A549 (cell line): ENCODE results near the gene PRTFDC1. TPM values are rescaled to one million over a fixed set of nuclear protein-coding genes. Genes with fewer than 3 reads are reported as not detected.

Source experiments
- ATAC-seq, 2 experiments: fragments of 200-7000 bp in 1 of 2; fragments of >200 bp in 1 of 2; cut with Nextera tagmentation in 1 of 2; cut with Tn5 transposase in 1 of 2; 3 replicates each; pipeline versions ENCODE4 v1.8.0 to v1.9.1; 2018 to 2020; ENCODE audit warnings: mild to moderate bottlenecking in 1 of 2, moderate library complexity in 1 of 2
- CTCF ChIA-PET: fragments of 300-600 bp; sonication (Branson Sonifier 250); formaldehyde crosslinking; extraction: SDS; loops from one replicate; lab custom pipeline; 2021; ENCODE audit warnings: antibody characterized with exemption, inconsistent platforms; lab: Yijun Ruan, JAX
- POLR2A ChIA-PET: fragments of 350-600 bp; formaldehyde crosslinking; extraction: SDS; loops from one replicate; lab custom pipeline; 2021; ENCODE audit warnings: antibody characterized with exemption, inconsistent platforms; lab: Yijun Ruan, JAX
- DNase-seq, 2 experiments: peaks; one replicate each; pipeline versions ENCODE4 v3.0.0 to v3.0.0-alpha.2; 2011 to 2016; ENCODE audit warnings: low read depth in 1 of 2, low spot score in 1 of 2
- FAIRE-seq: peaks from 2 replicates; lab custom pipeline; 2011; peaks lifted over from hg19 to GRCh38; lab: Jason Lieb, UNC
- H3K27ac ChIP-seq, 2 experiments: fragments of >200 bp; sonication (Bioruptor Twin); formaldehyde crosslinking; 3 replicates each; pipeline ENCODE4 v1.5.1; 2016 to 2017
- H3K4me1 ChIP-seq: fragments of >200 bp; sonication (Bioruptor Twin); formaldehyde crosslinking; 3 replicates; pipeline ENCODE4 v1.6.1; 2016
- H3K4me2 ChIP-seq: fragments of >200 bp; sonication (Bioruptor Twin); formaldehyde crosslinking; 3 replicates; pipeline ENCODE4 v1.6.1; 2016
- H3K4me3 ChIP-seq: fragments of >200 bp; sonication (Bioruptor Twin); formaldehyde crosslinking; 3 replicates; pipeline ENCODE4 v1.5.1; 2016
- H3K9me3 ChIP-seq: fragments of >200 bp; sonication (Bioruptor Twin); formaldehyde crosslinking; 3 replicates; pipeline ENCODE4 v1.6.1; 2016
- ATOH8 ChIP-seq: fragments of 250-450 bp; sonication (Bioruptor Pico); IDR thresholded peaks from 2 replicates; pipeline ENCODE4 v1.5.0; 2020; ENCODE audit warnings: low read depth, mild to moderate bottlenecking, moderate library complexity
- BCL3 ChIP-seq: fragments of >200 bp; sonication (Bioruptor Twin); formaldehyde crosslinking; IDR thresholded peaks from 3 replicates; pipeline ENCODE4 v1.6.1; 2016
- BHLHE40 ChIP-seq: IDR thresholded peaks from 2 replicates; pipeline ENCODE4 v1.6.1; 2012; ENCODE audit warnings: low read depth, low read length, inconsistent platforms
- CBX2 ChIP-seq: fragments of 200-600 bp; sonication (generic); IDR thresholded peaks from 2 replicates; pipeline ENCODE4 v1.6.1; 2016; ENCODE audit warnings: low read depth, mild to moderate bottlenecking, borderline replicate concordance
- CEBPB ChIP-seq, 2 experiments: fragments of >200 bp in 1 of 2; sonication (Bioruptor Twin) in 1 of 2; formaldehyde crosslinking in 1 of 2; IDR thresholded peaks; 2 replicates each; pipeline ENCODE4 v1.6.1; 2012 to 2016
- CHD4 ChIP-seq: fragments of 200-600 bp; sonication (generic); IDR thresholded peaks from 2 replicates; pipeline ENCODE4 v1.6.1; 2016; ENCODE audit warnings: antibody characterized with exemption, mild to moderate bottlenecking, borderline replicate concordance
- FOSB ChIP-seq: fragments of 250-450 bp; sonication (Bioruptor Pico); IDR thresholded peaks from 2 replicates; pipeline ENCODE4 v1.5.0; 2020; ENCODE audit warnings: mild to moderate bottlenecking, moderate library complexity
- FOXS1 ChIP-seq: fragments of 250-450 bp; sonication (Bioruptor Pico); IDR thresholded peaks from 2 replicates; pipeline ENCODE4 v1.5.0; 2020; ENCODE audit warnings: mild to moderate bottlenecking, moderate library complexity
- GATA3 ChIP-seq: IDR thresholded peaks from 2 replicates; pipeline ENCODE4 v1.6.1; 2012; ENCODE audit warnings: borderline replicate concordance
- HDAC2 ChIP-seq: fragments of 200-600 bp; sonication (generic); IDR thresholded peaks from 2 replicates; pipeline ENCODE4 v1.6.1; 2016
- HMGXB4 ChIP-seq: fragments of 250-450 bp; sonication (Bioruptor Pico); IDR thresholded peaks from 2 replicates; pipeline ENCODE4 v1.5.0; 2021; ENCODE audit warnings: mild to moderate bottlenecking, moderate library complexity, borderline replicate concordance
- JUN ChIP-seq, 2 experiments: fragments of >200 bp; sonication (Bioruptor Twin); formaldehyde crosslinking; IDR thresholded peaks; 2 replicates in 1 of 2; 3 replicates in 1 of 2; pipeline ENCODE4 v1.6.1; 2016 to 2017
- JUNB ChIP-seq: fragments of >200 bp; sonication (Bioruptor Twin); formaldehyde crosslinking; IDR thresholded peaks from 2 replicates; pipeline ENCODE4 v1.6.1; 2016
- KDM5A ChIP-seq: fragments of 200-600 bp; sonication (generic); IDR thresholded peaks from 2 replicates; pipeline ENCODE4 v1.6.1; 2016; ENCODE audit warnings: antibody characterized with exemption, mild to moderate bottlenecking
- MAFK ChIP-seq: fragments of 450-650 bp; IDR thresholded peaks from 2 replicates; pipeline ENCODE4 v1.6.1; 2014; ENCODE audit not compliant: partially characterized antibody
- MAZ ChIP-seq: fragments of 150-350 bp; IDR thresholded peaks from 2 replicates; pipeline ENCODE4 v1.6.1; 2014; ENCODE audit warnings: antibody characterized with exemption, low read depth, low read length, borderline replicate concordance
- MYC ChIP-seq: IDR thresholded peaks from 2 replicates; pipeline ENCODE4 v1.6.1; 2012; ENCODE audit warnings: mild to moderate bottlenecking, inconsistent platforms, low read length, improper control_type of control experiment, borderline replicate concordance
- NFE2L2 ChIP-seq: fragments of 150-350 bp; conservative IDR thresholded peaks from 2 replicates; pipeline ENCODE4 v1.6.1; 2014; ENCODE audit warnings: low read length
- NPAS2 ChIP-seq: fragments of 250-450 bp; sonication (Bioruptor Pico); IDR thresholded peaks from 2 replicates; pipeline ENCODE4 v1.8.0; 2022; ENCODE audit warnings: mild to moderate bottlenecking, moderate library complexity, borderline replicate concordance
- PBX3 ChIP-seq: IDR thresholded peaks from 2 replicates; pipeline ENCODE4 v1.6.1; 2012
- POLR2A ChIP-seq: IDR thresholded peaks from 2 replicates; pipeline ENCODE4 v1.6.1; 2012; ENCODE audit warnings: mild to moderate bottlenecking, low read length
- POLR2AphosphoS2 ChIP-seq: conservative IDR thresholded peaks from 2 replicates; pipeline ENCODE4 v1.6.1; 2012; ENCODE audit warnings: low read length, improper control_type of control experiment, inconsistent platforms
- RAD21 ChIP-seq, 2 experiments: fragments of >200 bp in 1 of 2; sonication (Bioruptor Twin) in 1 of 2; formaldehyde crosslinking in 1 of 2; IDR thresholded peaks in 1 of 2; conservative IDR thresholded peaks in 1 of 2; 2 replicates in 1 of 2; 3 replicates in 1 of 2; pipeline ENCODE4 v1.6.1; 2012 to 2018; ENCODE audit warnings: inconsistent platforms in 1 of 2
- RCOR1 ChIP-seq: fragments of 150-350 bp; IDR thresholded peaks from 2 replicates; pipeline ENCODE4 v1.6.1; 2014; ENCODE audit warnings: antibody characterized with exemption, low read length, low read depth
- REST ChIP-seq: fragments of 200-600 bp; sonication (generic); IDR thresholded peaks from 2 replicates; pipeline ENCODE4 v1.6.1; 2016; ENCODE audit warnings: antibody characterized with exemption, mild to moderate bottlenecking, moderate library complexity
- SMC3 ChIP-seq: fragments of >200 bp; sonication (Bioruptor Twin); formaldehyde crosslinking; IDR thresholded peaks from 3 replicates; pipeline ENCODE4 v1.6.1; 2018; ENCODE audit warnings: inconsistent platforms
- TP53 ChIP-seq: fragments of 250-450 bp; sonication (Bioruptor Pico); IDR thresholded peaks from 2 replicates; pipeline ENCODE4 v1.5.0; 2021; ENCODE audit warnings: mild to moderate bottlenecking, moderate library complexity
- ZC3H11A ChIP-seq: fragments of 450-650 bp; IDR thresholded peaks from 2 replicates; pipeline ENCODE4 v1.6.1; 2014; ENCODE audit warnings: antibody characterized with exemption, mild to moderate bottlenecking
- ZFP36 ChIP-seq: fragments of 450-650 bp; IDR thresholded peaks from 2 replicates; pipeline ENCODE4 v1.6.1; 2014; ENCODE audit warnings: borderline replicate concordance; ENCODE audit not compliant: partially characterized antibody
- ZNF302 ChIP-seq: fragments of 250-450 bp; sonication (Bioruptor Pico); IDR thresholded peaks from 2 replicates; pipeline ENCODE4 v1.9.0; 2021; ENCODE audit warnings: inconsistent platforms, mild to moderate bottlenecking, moderate library complexity
- WGBS: methylation state at CpG from one replicate; pipeline ENCODE4 v1.1.6; 2017; ENCODE audit errors: missing lambda C conversion rate; 5-methylcytosine and 5-hydroxymethylcytosine counted together
- polyA plus RNA-seq, 4 experiments: library from polyadenylated mRNA; depleted of rRNA in 3 of 4; stranded (reverse); fragments of >200 nt; fragmentation: RNase III in 1 of 4; extraction: RNeasy Plus Mini Kit Qiagen cat#74134 plus additional on column Dnase treatment in 1 of 4; gene quantifications; 2 replicates in 3 of 4; 3 replicates in 1 of 4; pipeline ENCODE4 v1.2.3, GENCODE V29; 2011 to 2017

PRTFDC1 gene
- polyA plus RNA-seq, 2 of the 4 experiments (the other 2 are of a cell fraction), result 35.6 to 39.2 TPM

GRCh38 chr10:24916365-24916764 lies 36.0 kb downstream of the PRTFDC1 start:
- 87% methylated on average over 2 of the region's 2 CpGs for WGBS
- CTCF ChIA-PET, result interaction anchor here (1.3 kb wide), 1 partner anchor 28 kb away, joined by 5 read pairs; no protein-coding TSS in a partner anchor
- FAIRE-seq, result no peak

GRCh38 chr10:24915304-24915703 lies 37.1 kb downstream of the PRTFDC1 start:
- no peak for FAIRE-seq
- ChIA-PET CTCF (interaction anchor here (0.6 to 1.4 kb wide), 3 partner anchors 12 to 66 kb away, joined by 3 to 5 read pairs (median 3); no protein-coding TSS in a partner anchor), POLR2A (no interaction called here)
- no peak for ATAC-seq
- no peak overlapping the region for H3K4me3 ChIP-seq
- no peak overlapping the region for H3K27ac ChIP-seq
- DNase-seq, result no peak
- H3K4me2 ChIP-seq, result no peak overlapping the region
- no peak for TF ChIP-seq JUNB
- no peak for TF ChIP-seq SMC3
- TF ChIP-seq PBX3, result no peak
- TF ChIP-seq RCOR1, result no peak
- TF ChIP-seq JUN (IDR thresholded peaks at IDR 0.05), result no peak
- TF ChIP-seq MAFK, result no peak
- no peak for TF ChIP-seq BHLHE40
- TF ChIP-seq NFE2L2, result no peak
- TF ChIP-seq FOXS1 (CRISPR knock-in tag), result no peak
- no peak for TF ChIP-seq MAZ
- no peak for TF ChIP-seq GATA3
- TF ChIP-seq POLR2AphosphoS2, result no peak
- TF ChIP-seq HDAC2, result no peak
- TF ChIP-seq REST, result no peak
- TF ChIP-seq MYC, result no peak
- H3K9me3 ChIP-seq, result peaks cover 11% of the 10 kb centered on the region; the same call in 1 of the 3 replicates
- H3K4me1 ChIP-seq, result no peaks in the 10 kb centered on the region; the same call in 2 of the 3 replicates

More at GRCh38 chr10:24916365-24916764, 36.0 kb downstream of the PRTFDC1 start:
- H3K4me2 ChIP-seq, result no peak overlapping the region
- H3K27ac ChIP-seq, result no peak overlapping the region
- POLR2A ChIA-PET, result no interaction called here
- H3K4me1 ChIP-seq, result peaks cover 8% of the 10 kb centered on the region
- peaks cover 11% of the 10 kb centered on the region; the same call in 1 of the 3 replicates for H3K9me3 ChIP-seq
- DNase-seq, result no peak
- H3K4me3 ChIP-seq, result no peak overlapping the region
- ATAC-seq, result no peak
- TF ChIP-seq BCL3 (no peak), HDAC2 (no peak), RAD21 (conservative IDR thresholded peaks at IDR 0.05 in 1 of 2, IDR thresholded peaks at IDR 0.05 in 1 of 2) (no peak), JUN (IDR thresholded peaks at IDR 0.05) (no peak), POLR2A (no peak), FOSB (CRISPR knock-in tag) (no peak), POLR2AphosphoS2 (no peak), ZNF302 (CRISPR knock-in tag) (no peak), RCOR1 (no peak), CBX2 (no peak), CHD4 (no peak), ZFP36 (no peak), KDM5A (no peak), ZC3H11A (no peak), HMGXB4 (CRISPR knock-in tag) (no peak), TP53 (CRISPR knock-in tag) (no peak), CEBPB (IDR thresholded peaks at IDR 0.05) (no peak), NPAS2 (CRISPR knock-in tag) (no peak), ATOH8 (no peak), FOXS1 (CRISPR knock-in tag) (no peak)
- TF ChIP-seq, all 56 proteins: peak for 0
